GM12878 (cell line): Measurements from ENCODE around the gene KCNH6. TPM values are rescaled to one million over a fixed set of nuclear protein-coding genes. Genes with fewer than 3 reads are reported as not detected.

Experiments used
- ATAC-seq: fragments of 200-7000 bp; cut with Tn5 transposase; 3 replicates; pipeline ENCODE4 v1.9.1; 2020; ENCODE audit warnings: mild to moderate bottlenecking, moderate library complexity
- BruUV-seq: library from RNA; stranded (reverse); fragments of 400-500 nt; replicated peaks from 2 replicates; lab custom pipeline; 2021; lab: Mats Ljungman, UMichigan
- CTCF ChIA-PET: fragments of 300-600 bp; sonication (Branson Sonifier 250); formaldehyde crosslinking; extraction: SDS; loops from one replicate; lab custom pipeline; 2021; ENCODE audit warnings: inconsistent platforms; lab: Yijun Ruan, JAX
- POLR2A ChIA-PET: fragments of 350-600 bp; formaldehyde crosslinking; extraction: SDS; loops from one replicate; lab custom pipeline; 2021; ENCODE audit warnings: inconsistent platforms; lab: Charles Lee
- RAD21 ChIA-PET: fragments of 300-600 bp; sonication (Branson Sonifier 250); formaldehyde crosslinking; loops from one replicate; lab custom pipeline; 2023; ENCODE audit warnings: antibody characterized with exemption; ENCODE audit not compliant: unreplicated experiment; lab: Charles Lee
- SMC1A ChIA-PET: fragments of 300-600 bp; sonication (Branson Sonifier 250); formaldehyde crosslinking; loops from one replicate; lab custom pipeline; 2023; ENCODE audit not compliant: unreplicated experiment, uncharacterized antibody; lab: Charles Lee
- DNase-seq: peaks from one replicate; pipeline ENCODE4 v3.0.0-alpha.2; 2011; ENCODE audit warnings: low read depth, low spot score
- FAIRE-seq: peaks from 3 replicates; lab custom pipeline; 2011; peaks lifted over from hg19 to GRCh38; lab: Jason Lieb, UNC
- H2AFZ ChIP-seq: 2 replicates; pipeline ENCODE4 v1.6.0; 2011; ENCODE audit warnings: low read depth, low read length, control low read depth; ENCODE audit not compliant: control insufficient read depth
- H3K27ac ChIP-seq: 2 replicates; pipeline ENCODE4 v1.5.1; 2011; ENCODE audit warnings: control low read depth; ENCODE audit not compliant: control insufficient read depth, insufficient read depth
- H3K27me3 ChIP-seq, 2 experiments: replicated peaks in 1 of 2; 2 replicates each; pipeline versions ENCODE4 v1.6.0 to v1.6.1; 2011; ENCODE audit warnings: low read length in 1 of 2; ENCODE audit not compliant: control insufficient read depth in 2 of 2, insufficient read depth in 2 of 2
- H3K36me3 ChIP-seq, 2 experiments: 2 replicates each; pipeline ENCODE4 v1.5.1; 2011; ENCODE audit warnings: low read length in 1 of 2; ENCODE audit not compliant: control insufficient read depth in 2 of 2, insufficient read depth in 2 of 2
- H3K4me1 ChIP-seq: 2 replicates; pipeline ENCODE4 v1.6.1; 2011; ENCODE audit warnings: mild to moderate bottlenecking, low read length, moderate library complexity, mixed read lengths; ENCODE audit not compliant: control insufficient read depth, insufficient read depth
- H3K4me2 ChIP-seq: 2 replicates; pipeline ENCODE4 v1.6.0; 2011; ENCODE audit warnings: control low read depth; ENCODE audit not compliant: control insufficient read depth, insufficient read depth
- H3K4me3 ChIP-seq: fragments of 200-600 bp; sonication (generic); 2 replicates; pipeline ENCODE4 v1.5.1; 2016
- H3K79me2 ChIP-seq: 2 replicates; pipeline ENCODE4 v1.6.0; 2011; ENCODE audit warnings: low read length; ENCODE audit not compliant: control insufficient read depth, insufficient read depth
- H3K9ac ChIP-seq: 2 replicates; pipeline ENCODE4 v1.8.0; 2011; ENCODE audit warnings: low read length, control low read depth, mixed read lengths; ENCODE audit not compliant: control insufficient read depth, insufficient read depth
- H3K9me3 ChIP-seq: replicated peaks from 3 replicates; pipeline ENCODE4 v1.5.1; 2011; ENCODE audit warnings: mild to moderate bottlenecking, low read length; ENCODE audit not compliant: control insufficient read depth, insufficient read depth
- H4K20me1 ChIP-seq: 2 replicates; pipeline ENCODE4 v1.6.0; 2011; ENCODE audit not compliant: control insufficient read depth, insufficient read depth
- EED ChIP-seq: sonication (generic); IDR thresholded peaks from 2 replicates; pipeline ENCODE4 v1.6.1; 2016; ENCODE audit warnings: antibody characterized with exemption, low read depth
- IKZF2 ChIP-seq, 2 experiments: fragments of 450-650 bp; IDR thresholded peaks; 2 replicates each; pipeline ENCODE4 v1.6.1; 2017; ENCODE audit warnings: mild to moderate bottlenecking in 2 of 2, moderate library complexity in 2 of 2
- LARP7 ChIP-seq: fragments of 450-650 bp; IDR thresholded peaks from 2 replicates; pipeline ENCODE4 v1.6.1; 2017; ENCODE audit warnings: mild to moderate bottlenecking
- PAX8 ChIP-seq: fragments of 450-650 bp; IDR thresholded peaks from 2 replicates; pipeline ENCODE4 v1.6.1; 2017; ENCODE audit warnings: mild to moderate bottlenecking, moderate library complexity
- RB1 ChIP-seq: fragments of 450-650 bp; formaldehyde crosslinking; IDR thresholded peaks from 2 replicates; pipeline ENCODE4 v1.6.1; 2017; ENCODE audit warnings: mild to moderate bottlenecking, borderline replicate concordance
- RCOR1 ChIP-seq: conservative IDR thresholded peaks from 2 replicates; pipeline ENCODE4 v1.6.1; 2012; ENCODE audit warnings: low read depth, low read length, improper control_type of control experiment
- ZZZ3 ChIP-seq: IDR thresholded peaks from 2 replicates; pipeline ENCODE4 v1.6.1; 2011; ENCODE audit warnings: low read depth; ENCODE audit not compliant: control insufficient read depth, insufficient read length
- WGBS: methylation state at CpG from one replicate; pipeline ENCODE4 v1.1.6; 2016; ENCODE audit warnings: low lambda C conversion rate; ENCODE audit not compliant: insufficient replicate concordance, insufficient coverage; ENCODE audit errors: missing lambda C conversion rate; 5-methylcytosine and 5-hydroxymethylcytosine counted together
- in situ Hi-C: fragments of 300-500 bp; cut with MboI; formaldehyde crosslinking; loops from 9 replicates; pipeline ENCODE4 v1.14.3; 2018; ENCODE audit warnings: mixed read lengths
- intact Hi-C: fragments of 100-400 bp; cut with micrococcal nuclease; formaldehyde crosslinking; loops from one replicate; pipeline ENCODE4 v1.14.2; 2022; ENCODE audit not compliant: unreplicated experiment
- polyA plus RNA-seq, 11 experiments: library from polyadenylated mRNA; depleted of rRNA in 4 of 11; unstranded in 6 of 11; stranded (reverse) in 5 of 11; fragments of >200 nt; fragmentation: Nextera tagmentation in 4 of 11; fragmentation: Illumina TruSeq in 1 of 11; extraction: Ambion mirVana in 4 of 11; extraction: Trizol in 1 of 11; gene quantifications; 1 replicate in 1 of 11; 2 replicates in 10 of 11; pipeline versions ENCODE4 v1.2.1 to v1.2.3, GENCODE V29; 2011 to 2016; ENCODE audit warnings: inconsistent platforms in 2 of 11, missing spikeins in 2 of 11, low read depth in 1 of 11
- total RNA-seq, 4 experiments: library from RNA; depleted of rRNA in 3 of 4; stranded (reverse); fragments of >200 nt in 3 of 4; fragmentation: Illumina TruSeq in 1 of 4; extraction: Trizol in 1 of 4; gene quantifications; 2 replicates each; pipeline versions ENCODE4 v1.2.1 to v1.2.3, GENCODE V29; 2013 to 2021
- TF ChIP-seq, protein P1 (sequence below): IDR thresholded peaks from 2 replicates; pipeline ENCODE4 v1.6.1; 2011; ENCODE audit warnings: low read depth, low read length, improper control_type of control experiment, borderline replicate concordance
- TF ChIP-seq, protein P2 (sequence below): fragments of 450-650 bp; IDR thresholded peaks from 2 replicates; pipeline ENCODE4 v1.6.1; 2017; ENCODE audit warnings: low read depth, mild to moderate bottlenecking, moderate library complexity

The KCNH6 gene
- total and polyA plus RNA-seq, 10 of the 15 experiments (the other 5 are each of a cell fraction or from before 2014, with no cell fraction given): not detected

DNA sequence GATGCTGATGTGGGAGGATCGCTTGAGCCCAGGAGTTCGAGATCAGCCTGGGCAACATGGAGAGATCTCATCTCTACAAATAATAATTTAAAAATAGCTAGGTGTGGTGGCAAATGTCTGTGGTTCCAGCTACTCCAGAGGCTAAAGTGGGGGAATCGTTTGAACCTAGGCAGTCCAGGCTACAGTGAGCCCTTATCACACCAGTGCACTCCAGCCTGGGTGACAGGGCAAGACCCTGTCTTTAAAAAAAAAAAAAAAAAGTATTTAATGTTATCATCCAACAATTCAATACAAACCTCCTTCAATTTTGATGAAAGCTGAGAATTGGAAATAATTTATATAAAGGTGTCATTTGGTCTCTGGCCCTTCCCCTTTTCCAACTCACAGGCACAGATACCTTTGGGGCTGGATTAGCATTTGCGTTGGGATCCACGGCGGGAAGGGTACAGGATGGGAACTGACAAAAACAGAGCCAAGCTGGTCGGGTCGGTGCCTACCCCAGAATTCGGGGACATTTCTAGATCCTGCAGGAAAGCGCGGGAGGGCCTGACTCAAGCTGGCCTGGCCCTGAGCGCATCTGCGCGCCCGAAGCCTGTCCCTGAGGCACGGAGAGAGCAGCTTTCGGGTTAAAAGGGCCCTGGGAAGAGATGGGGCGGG, 26.3 kb downstream of the KCNH6 start:
- Histone ChIP-seq H3K36me3 (no peaks in the 10 kb centered on the region), H3K4me1 (peaks cover 15% of the 10 kb centered on the region), H3K9me3 (no peaks in the 10 kb centered on the region), H3K9ac (peak overlapping the region; percentile 95), H3K27ac (peak overlapping the region; percentile 95), H3K27me3 (no peaks in the 10 kb centered on the region), H3K79me2 (peaks cover 48% of the 10 kb centered on the region), H2AFZ (peak overlapping the region; percentile 86), H3K4me2 (peak overlapping the region; percentile 97), H3K4me3 (peak overlapping the region; percentile 77), H4K20me1 (peaks cover 6% of the 10 kb centered on the region; the same call in 1 of the 2 replicates)
- TF ChIP-seq, protein P1, sequence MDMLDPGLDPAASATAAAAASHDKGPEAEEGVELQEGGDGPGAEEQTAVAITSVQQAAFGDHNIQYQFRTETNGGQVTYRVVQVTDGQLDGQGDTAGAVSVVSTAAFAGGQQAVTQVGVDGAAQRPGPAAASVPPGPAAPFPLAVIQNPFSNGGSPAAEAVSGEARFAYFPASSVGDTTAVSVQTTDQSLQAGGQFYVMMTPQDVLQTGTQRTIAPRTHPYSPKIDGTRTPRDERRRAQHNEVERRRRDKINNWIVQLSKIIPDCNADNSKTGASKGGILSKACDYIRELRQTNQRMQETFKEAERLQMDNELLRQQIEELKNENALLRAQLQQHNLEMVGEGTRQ: no peak
- peak; percentile 34; the same call in 1 of the 2 replicates for TF ChIP-seq RB1
- peak in 1 of 2 experiments; percentile 49; a peak in 1 of 4 replicates for TF ChIP-seq IKZF2 (IDR thresholded peaks at IDR 0.05)
- TF ChIP-seq, protein P2, sequence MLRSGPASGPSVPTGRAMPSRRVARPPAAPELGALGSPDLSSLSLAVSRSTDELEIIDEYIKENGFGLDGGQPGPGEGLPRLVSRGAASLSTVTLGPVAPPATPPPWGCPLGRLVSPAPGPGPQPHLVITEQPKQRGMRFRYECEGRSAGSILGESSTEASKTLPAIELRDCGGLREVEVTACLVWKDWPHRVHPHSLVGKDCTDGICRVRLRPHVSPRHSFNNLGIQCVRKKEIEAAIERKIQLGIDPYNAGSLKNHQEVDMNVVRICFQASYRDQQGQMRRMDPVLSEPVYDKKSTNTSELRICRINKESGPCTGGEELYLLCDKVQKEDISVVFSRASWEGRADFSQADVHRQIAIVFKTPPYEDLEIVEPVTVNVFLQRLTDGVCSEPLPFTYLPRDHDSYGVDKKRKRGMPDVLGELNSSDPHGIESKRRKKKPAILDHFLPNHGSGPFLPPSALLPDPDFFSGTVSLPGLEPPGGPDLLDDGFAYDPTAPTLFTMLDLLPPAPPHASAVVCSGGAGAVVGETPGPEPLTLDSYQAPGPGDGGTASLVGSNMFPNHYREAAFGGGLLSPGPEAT: peak; percentile 19; the same call in 1 of the 2 replicates
- no peak for TF ChIP-seq ZZZ3
- 0 out of 2 replicates have a peak, but pooled peaks have one; percentile 15 for TF ChIP-seq EED
- peak; percentile 78 for TF ChIP-seq LARP7
- TF ChIP-seq RCOR1: 0 out of 2 replicates have a peak, but pooled peaks have one; percentile 24
- no peak for TF ChIP-seq PAX8
- DNase-seq (no peak), FAIRE-seq (no peak), ATAC-seq (peak; percentile 34)
- ChIA-PET RAD21 (interaction anchor here (1.0 to 1.6 kb wide), 2 partner anchors 72 to 124 kb away, joined by 3 to 4 read pairs; partner anchors contain the start of gene MAP3K3), CTCF (interaction anchor here (0.6 to 4.6 kb wide), 9 partner anchors 9 to 1617 kb away, joined by 3 to 17 read pairs (median 3); no protein-coding TSS in a partner anchor), POLR2A (interaction anchor here (0.5 to 2.4 kb wide), 10 partner anchors 8 to 96 kb away, joined by 3 to 13 read pairs (median 3); partner anchors contain the start of genes MAP3K3 and TACO1), SMC1A (interaction anchor here (0.6 to 1.5 kb wide), 4 partner anchors 8 to 124 kb away, joined by 3 to 8 read pairs (median 4); no protein-coding TSS in a partner anchor)
- TSS peak; percentile 98 for BruUV-seq
- WGBS: 24% methylated on average over 18 of the region's 18 CpGs
- intact Hi-C loops: no loop called here
- in situ Hi-C loops: no loop called here
